Pancreas (tissue), 10 donors: Measurements from ENCODE around the gene PCED1B. TPM values are rescaled to one million over a fixed set of nuclear protein-coding genes. Genes with fewer than 3 reads are reported as not detected.
"Not testable (repeated sequence)": the region's sequence is repeated elsewhere in the genome, so short reads cannot be mapped to it uniquely, and the experiment has no call there.

Experiments used
- ATAC-seq, 4 donors: fragments of 200-7000 bp; cut with Tn5 transposase; one replicate each; pipeline versions ENCODE4 v1.8.0 to v1.9.1; 2020; ENCODE audit warnings: mild to moderate bottlenecking in 4 of 4, moderate library complexity in 4 of 4
- DNase-seq, 6 donors: peaks; one replicate each; pipeline ENCODE4 v3.0.0-alpha.2; 2020
- FAIRE-seq: peaks from 2 replicates; lab custom pipeline; 2012; peaks lifted over from hg19 to GRCh38; lab: Jason Lieb, UNC
- H3K27ac ChIP-seq, 4 donors: fragments of 200-600 bp; sonication (generic); 1 replicate in 3 of 4; 2 replicates in 1 of 4; pipeline versions ENCODE4 v1.5.0 to v1.8.0; 2020
- H3K27me3 ChIP-seq, 4 donors: fragments of 200-600 bp; one replicate each; pipeline ENCODE4 v1.8.0; 2021
- H3K36me3 ChIP-seq, 3 donors: fragments of 200-600 bp; sonication (generic) in 1 of 3; one replicate each; pipeline versions ENCODE4 v1.5.0 to v1.8.0; 2020 to 2021
- H3K4me1 ChIP-seq, 3 donors: fragments of 200-600 bp; one replicate each; pipeline ENCODE4 v1.8.0; 2021
- H3K4me3 ChIP-seq, 4 donors: fragments of 200-600 bp; sonication (generic) in 2 of 4; one replicate each; pipeline versions ENCODE4 v1.5.0 to v1.8.0; 2020 to 2021
- H3K9me3 ChIP-seq, 4 donors: fragments of 200-600 bp; one replicate each; pipeline ENCODE4 v1.8.0; 2021
- WGBS, 2 donors: extraction: QIAGEN DNeasy Blood & Tissue Kit; methylation state at CpG; one replicate each; pipeline ENCODE4 v1.1.7; 2013; 5-methylcytosine and 5-hydroxymethylcytosine counted together
- intact Hi-C, 3 donors: fragments of 100-400 bp; cut with DNase I; formaldehyde crosslinking; loops; one replicate each; pipeline versions ENCODE4 v1.11.1 to v1.14.2; 2022
- polyA plus RNA-seq, 2 donors: library from polyadenylated mRNA; stranded (reverse); fragments of 200-250 nt; gene quantifications; one replicate each; pipeline ENCODE4 v1.2.3, GENCODE V29; 2013
- total RNA-seq, 6 donors: library from RNA; stranded (reverse); fragmentation: NEBNext Ultra II Directional in 4 of 6; extraction: Animal tissue kit (Norgen Biotek cat#: 25700) in 4 of 6; gene quantifications; one replicate each; pipeline versions ENCODE4 v1.2.1 to v1.2.4, GENCODE V29; 2021 to 2023
- TF ChIP-seq, protein P1 (sequence below), 4 donors: fragments of 200-600 bp; sonication (generic) in 3 of 4; IDR thresholded peaks; one replicate each; pipeline versions ENCODE4 v1.5.0 to v1.8.0; 2021; ENCODE audit warnings: antibody characterized with exemption in 4 of 4
- donor health status: healthy with polysubstance abuse.
- donor health status: DM: no; HTN: no; CAD: no; lungs with moderate emphysema.
- donor health status: DM: no; HTN: no; CAD: no.
- donor health status: control.
- donor health status: control.
- donor health status: Bipolar disorder and iron deficiency.
- donor health status: DM: yes; HTN: yes; CAD: no.
- donor health status: DM: no; HTN: no; CAD: no.
- donor health status: DM: no; HTN: no; CAD: no.
- donor health status: DM: yes; HTN: yes; CAD: no.

Gene PCED1B
- total and polyA plus RNA-seq, 8 donors: 0.71 to 6.4 (median 1.7) TPM

DNA sequence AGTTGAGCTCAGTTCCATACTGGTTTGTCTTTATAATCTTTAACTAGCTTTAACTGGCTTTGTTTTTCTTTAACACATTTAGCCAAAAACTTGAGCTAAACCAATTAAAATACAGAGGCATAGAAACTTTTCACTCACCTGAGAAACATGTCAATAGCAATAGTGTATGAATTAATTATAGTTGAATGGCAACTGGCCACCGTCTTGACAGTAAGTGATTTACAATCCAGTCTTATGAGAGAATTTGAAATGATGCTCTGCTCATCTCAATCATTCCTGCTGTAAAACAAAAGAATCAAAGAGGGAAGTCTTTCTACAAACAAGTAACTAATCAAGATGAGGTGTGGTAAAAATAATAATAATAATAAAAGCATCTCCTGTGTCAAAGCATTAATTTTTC, 86.9 kb downstream of the PCED1B start:
- H3K27me3 ChIP-seq: no peaks in the 10 kb centered on the region
- TF ChIP-seq, protein P1, sequence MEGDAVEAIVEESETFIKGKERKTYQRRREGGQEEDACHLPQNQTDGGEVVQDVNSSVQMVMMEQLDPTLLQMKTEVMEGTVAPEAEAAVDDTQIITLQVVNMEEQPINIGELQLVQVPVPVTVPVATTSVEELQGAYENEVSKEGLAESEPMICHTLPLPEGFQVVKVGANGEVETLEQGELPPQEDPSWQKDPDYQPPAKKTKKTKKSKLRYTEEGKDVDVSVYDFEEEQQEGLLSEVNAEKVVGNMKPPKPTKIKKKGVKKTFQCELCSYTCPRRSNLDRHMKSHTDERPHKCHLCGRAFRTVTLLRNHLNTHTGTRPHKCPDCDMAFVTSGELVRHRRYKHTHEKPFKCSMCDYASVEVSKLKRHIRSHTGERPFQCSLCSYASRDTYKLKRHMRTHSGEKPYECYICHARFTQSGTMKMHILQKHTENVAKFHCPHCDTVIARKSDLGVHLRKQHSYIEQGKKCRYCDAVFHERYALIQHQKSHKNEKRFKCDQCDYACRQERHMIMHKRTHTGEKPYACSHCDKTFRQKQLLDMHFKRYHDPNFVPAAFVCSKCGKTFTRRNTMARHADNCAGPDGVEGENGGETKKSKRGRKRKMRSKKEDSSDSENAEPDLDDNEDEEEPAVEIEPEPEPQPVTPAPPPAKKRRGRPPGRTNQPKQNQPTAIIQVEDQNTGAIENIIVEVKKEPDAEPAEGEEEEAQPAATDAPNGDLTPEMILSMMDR (IDR thresholded peaks at IDR 0.05): no peak
- WGBS, 2 donors: 0 to 74% methylated on average over 1 of the region's 1 CpG

DNA sequence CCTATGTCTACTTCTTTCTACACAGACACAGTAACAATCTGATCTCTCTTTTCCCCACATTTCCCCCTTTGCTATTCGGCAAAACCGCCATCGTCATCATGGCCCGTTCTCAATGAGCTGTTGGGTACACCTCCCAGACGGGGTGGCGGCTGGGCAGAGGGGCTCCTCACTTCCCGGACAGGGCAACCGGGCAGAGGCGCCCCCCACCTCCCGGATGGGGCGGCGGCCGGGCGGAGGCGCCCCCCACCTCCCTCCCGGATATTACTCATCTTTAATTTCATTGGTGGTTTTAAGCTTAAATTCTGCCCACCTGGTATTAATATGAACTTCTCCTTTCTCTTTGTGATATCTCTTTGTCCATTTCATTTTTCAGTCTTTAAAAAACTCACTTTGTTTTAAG, 90.9 kb downstream of the PCED1B start:
- WGBS, 2 donors: 91 to 96% methylated on average over 16 of the region's 16 CpGs
- H3K4me1 ChIP-seq: peaks cover 15 to 30% (median 23%) of the 10 kb centered on the region in 3 donors
- H3K36me3 ChIP-seq, H3K27me3 ChIP-seq, intact Hi-C loops, FAIRE-seq, H3K4me3 ChIP-seq, H3K27ac ChIP-seq, H3K9me3 ChIP-seq, ATAC-seq, DNase-seq: not testable (repeated sequence)

More for the DNA sequence above, 86.9 kb downstream of the PCED1B start:
- FAIRE-seq: no peak
- no peak for ATAC-seq
- intact Hi-C loops: no loop called here
- H3K27ac ChIP-seq: peak overlapping the region in 2 of 4 donors; percentile 78 to 82
- peaks cover 26 to 48% (median 46%) of the 10 kb centered on the region in 3 donors for H3K4me1 ChIP-seq
- H3K36me3 ChIP-seq: no peaks in the 10 kb centered on the region
- DNase-seq: no peak
- H3K4me3 ChIP-seq: no peak overlapping the region
- H3K9me3 ChIP-seq: no peaks in the 10 kb centered on the region

DNA sequence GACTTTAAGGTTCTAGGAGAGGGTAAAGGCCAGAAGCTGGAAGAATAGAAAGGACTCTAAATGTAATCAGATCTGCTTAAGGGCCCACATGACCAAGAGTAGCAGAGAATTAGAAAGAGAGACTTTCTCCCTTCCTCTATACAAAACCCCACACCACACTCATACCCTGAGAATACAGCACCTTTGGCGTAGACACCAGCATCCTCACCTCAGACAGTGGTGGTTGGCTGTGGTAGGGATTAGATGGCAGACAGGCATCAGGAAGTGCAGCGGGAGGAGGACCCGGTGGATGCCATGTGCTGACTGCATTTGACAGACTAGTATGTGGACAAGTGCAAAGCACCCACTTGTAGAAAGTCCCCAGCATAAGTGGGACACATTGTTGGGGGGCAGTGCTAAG, 98.6 kb downstream of the PCED1B start:
- ATAC-seq (no peak), FAIRE-seq (no peak), DNase-seq (no peak)
- intact Hi-C loops: no loop called here
- Histone ChIP-seq H3K4me1 (peaks cover 0 to 4% (median 0%) of the 10 kb centered on the region in 3 donors), H3K27ac (no peak overlapping the region), H3K27me3 (no peaks in the 10 kb centered on the region), H3K9me3 (no peaks in the 10 kb centered on the region), H3K4me3 (no peak overlapping the region), H3K36me3 (no peaks in the 10 kb centered on the region)
- WGBS, 2 donors: 93 to 96% methylated on average over 3 of the region's 3 CpGs
- TF ChIP-seq, protein P1 (IDR thresholded peaks at IDR 0.05): no peak

DNA sequence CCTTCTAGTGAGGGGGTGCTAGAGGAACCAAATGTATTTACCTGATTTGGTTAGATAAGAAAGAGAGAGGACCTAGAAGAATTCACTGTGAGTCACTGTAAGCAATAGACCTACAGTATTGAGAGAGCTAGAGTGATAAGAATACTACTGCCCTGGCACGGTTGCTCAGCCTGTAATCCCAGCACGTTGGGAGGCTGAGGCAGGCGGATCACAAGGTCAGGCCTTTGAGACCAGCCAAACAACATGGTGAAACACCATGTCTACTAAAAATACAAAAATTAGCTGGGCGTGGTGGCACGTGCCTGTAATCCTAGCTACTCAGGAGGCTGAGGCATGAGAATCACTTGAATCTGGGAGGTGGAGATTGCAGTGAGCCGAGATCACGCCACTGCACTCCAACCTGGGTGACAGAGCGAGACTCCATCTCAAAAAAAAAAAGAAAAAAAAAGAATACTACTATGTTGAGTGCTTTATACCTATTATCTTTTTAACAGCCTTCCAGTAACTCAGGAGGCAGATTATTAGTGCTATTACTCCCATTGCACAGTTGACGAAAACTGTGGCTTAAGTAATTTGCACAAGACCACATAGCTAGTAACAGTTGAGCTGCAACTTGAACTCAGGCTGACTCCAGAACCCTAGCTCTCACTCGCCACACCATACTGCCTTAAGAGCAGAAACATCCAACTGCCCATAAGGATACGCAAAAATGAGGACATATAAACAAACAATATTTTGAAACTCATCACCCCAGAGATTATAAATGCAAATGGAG, 102.9 kb downstream of the PCED1B start:
- WGBS, 2 donors: 79 to 80% methylated on average over 11 of the region's 11 CpGs
- H3K9me3 ChIP-seq, H3K27me3 ChIP-seq, intact Hi-C loops, FAIRE-seq, H3K36me3 ChIP-seq, DNase-seq, H3K4me3 ChIP-seq: not testable (repeated sequence)
- H3K27ac ChIP-seq: peak overlapping the region in 1 of 4 donors; percentile 2
- ATAC-seq: peak in 2 of 4 donors; percentile 29 to 36
- peaks cover 0 to 19% (median 18%) of the 10 kb centered on the region in 3 donors for H3K4me1 ChIP-seq

DNA sequence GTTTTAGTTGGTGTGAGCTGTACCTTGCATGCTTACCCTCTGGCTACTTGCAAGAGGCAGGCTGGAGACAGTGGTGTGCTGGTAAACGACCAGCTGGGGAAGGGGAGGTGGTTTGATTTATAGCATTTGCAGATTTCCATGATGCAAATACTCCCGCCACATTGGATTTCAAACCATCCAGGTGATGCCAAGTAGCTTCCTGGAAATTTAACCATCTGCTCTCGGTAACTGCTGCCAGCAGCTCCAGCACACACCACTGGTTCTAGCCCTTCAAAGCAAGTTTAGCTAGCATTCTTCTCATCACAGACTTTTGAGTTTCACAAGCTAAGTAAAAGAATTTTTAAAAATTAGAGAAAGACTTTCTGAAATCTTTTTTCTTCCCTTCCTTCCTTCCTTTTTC, 104.8 kb downstream of the PCED1B start:
- H3K4me1 ChIP-seq: peaks cover 0 to 31% (median 19%) of the 10 kb centered on the region in 3 donors
- H3K9me3 ChIP-seq: no peaks in the 10 kb centered on the region
- DNase-seq: peak in 4 of 6 donors; percentile 52 to 73 (median 61)
- peak; percentile 79 to 88 (median 84) for ATAC-seq
- intact Hi-C loops: no loop called here
- peak overlapping the region in 2 of 4 donors; percentile 63 to 65 for H3K27ac ChIP-seq
- H3K36me3 ChIP-seq: no peaks in the 10 kb centered on the region
- WGBS, 2 donors: 22 to 25% methylated on average over 3 of the region's 3 CpGs
- FAIRE-seq: no peak
- no peaks in the 10 kb centered on the region for H3K27me3 ChIP-seq
- no peak overlapping the region for H3K4me3 ChIP-seq
- TF ChIP-seq, protein P1 (IDR thresholded peaks at IDR 0.05): no peak

DNA sequence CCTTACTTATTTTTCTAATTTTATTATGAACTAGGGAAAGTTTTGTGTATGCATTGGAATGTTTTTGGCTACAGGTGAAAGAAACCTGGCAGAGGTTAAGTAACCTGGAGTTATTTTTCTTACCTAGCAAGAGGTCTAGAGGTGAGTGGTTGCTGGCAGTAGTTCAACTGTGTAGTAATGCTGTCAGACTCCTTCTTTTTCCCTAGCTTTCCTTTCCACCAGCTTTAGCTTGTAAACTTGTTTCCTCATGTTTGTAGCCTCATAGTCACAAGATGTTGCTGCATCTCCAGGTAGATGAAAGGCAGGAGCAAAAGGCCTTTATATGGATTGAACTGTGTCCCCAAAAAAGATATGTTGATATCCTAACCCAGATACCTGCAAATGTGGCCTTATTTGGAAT, 105.4 kb downstream of the PCED1B start:
- peak; percentile 80 to 85 (median 84) for ATAC-seq
- Histone ChIP-seq H3K4me1 (peaks cover 0 to 35% (median 23%) of the 10 kb centered on the region in 3 donors), H3K27me3 (no peaks in the 10 kb centered on the region), H3K4me3 (no peak overlapping the region), H3K9me3 (no peaks in the 10 kb centered on the region), H3K36me3 (no peaks in the 10 kb centered on the region), H3K27ac (peak overlapping the region in 2 of 4 donors; percentile 63 to 65)
- TF ChIP-seq, protein P1 (IDR thresholded peaks at IDR 0.05): no peak
- no peak for FAIRE-seq
- peak in 4 of 6 donors; percentile 29 to 71 (median 46) for DNase-seq
- intact Hi-C loops: no loop called here
